SK-N-SH (cell line): ENCODE measurements around the gene ANKRD34A. TPM values are rescaled to one million over a fixed set of nuclear protein-coding genes. Genes with fewer than 3 reads are reported as not detected.
A peak's percentile ranks its signal among the peaks of the same experiment; 100 is the strongest.

Experiments
- CTCF ChIA-PET: fragments of 300-600, 350-600 bp; formaldehyde crosslinking; extraction: SDS; loops from one replicate; lab custom pipeline; 2021; lab: Yijun Ruan, JAX
- POLR2A ChIA-PET: fragments of 350-600 bp; sonication (Branson Sonifier 250); formaldehyde crosslinking; extraction: SDS; loops from one replicate; lab custom pipeline; 2020; ENCODE audit warnings: antibody characterized with exemption, inconsistent platforms; lab: Yijun Ruan, JAX
- DNase-seq: peaks from one replicate; pipeline ENCODE4 v3.0.0; 2012
- H2AFZ ChIP-seq: fragments of 200-600 bp; sonication (generic); 2 replicates; pipeline ENCODE4 v1.8.1; 2016; ENCODE audit warnings: antibody characterized with exemption, mild to moderate bottlenecking, low read depth
- H3F3A ChIP-seq: fragments of 200-600 bp; sonication (generic); replicated peaks from 2 replicates; pipeline ENCODE3; 2016; ENCODE audit warnings: antibody characterized with exemption, mild to moderate bottlenecking; ENCODE audit not compliant: insufficient read depth
- H3K27ac ChIP-seq, 2 experiments: fragments of 200-500 bp in 1 of 2; fragments of 200-600 bp in 1 of 2; sonication (Bioruptor generic) in 1 of 2; sonication (generic), shearing (Covaris generic) in 1 of 2; 2 replicates each; pipeline versions ENCODE4 v1.5.1 to v1.6.1; 2014 to 2016; ENCODE audit warnings: low read depth in 2 of 2, inconsistent platforms in 1 of 2, low read length in 1 of 2, mild to moderate bottlenecking in 1 of 2, mixed read lengths in 1 of 2
- H3K27me3 ChIP-seq: fragments of 200-600 bp; sonication (generic), shearing (Covaris generic); 2 replicates; pipeline ENCODE4 v1.6.1; 2016; ENCODE audit warnings: mixed run types; ENCODE audit not compliant: insufficient read depth
- H3K36me3 ChIP-seq, 2 experiments: fragments of 200-500 bp in 1 of 2; fragments of 200-600 bp in 1 of 2; sonication (Bioruptor generic) in 1 of 2; sonication (generic) in 1 of 2; replicated peaks in 1 of 2; 2 replicates each; pipeline versions ENCODE3 to v1.5.1; 2014 to 2016; ENCODE audit warnings: low read length in 1 of 2, mild to moderate bottlenecking in 1 of 2; ENCODE audit not compliant: insufficient read depth in 2 of 2, control insufficient read depth in 1 of 2
- H3K4me1 ChIP-seq, 2 experiments: fragments of 200-500 bp in 1 of 2; fragments of 200-600 bp in 1 of 2; sonication (Bioruptor generic) in 1 of 2; sonication (generic), shearing (Covaris generic) in 1 of 2; 2 replicates each; pipeline versions ENCODE4 v1.5.1 to v1.6.1; 2014 to 2016; ENCODE audit warnings: low read depth in 1 of 2, low read length in 1 of 2, mixed run types in 1 of 2; ENCODE audit not compliant: insufficient read depth in 2 of 2, control insufficient read depth in 1 of 2
- H3K4me2 ChIP-seq: fragments of 200-600 bp; sonication (generic), shearing (Covaris generic); 2 replicates; pipeline ENCODE4 v1.6.1; 2017; ENCODE audit warnings: mixed run types
- H3K4me3 ChIP-seq, 2 experiments: fragments of 200-500 bp in 1 of 2; fragments of 200-600 bp in 1 of 2; sonication (Bioruptor generic) in 1 of 2; sonication (generic), shearing (Covaris generic) in 1 of 2; 2 replicates each; pipeline versions ENCODE4 v1.5.1 to v1.8.1; 2014 to 2016; ENCODE audit warnings: low read depth in 2 of 2, inconsistent platforms in 1 of 2, low read length in 1 of 2, mild to moderate bottlenecking in 1 of 2, mixed read lengths in 1 of 2, moderate library complexity in 1 of 2
- H3K79me2 ChIP-seq: fragments of 200-600 bp; sonication (generic); 2 replicates; pipeline ENCODE4 v1.8.1; 2017; ENCODE audit warnings: mild to moderate bottlenecking; ENCODE audit not compliant: insufficient read depth
- H3K9ac ChIP-seq: fragments of 200-600 bp; sonication (generic); 2 replicates; pipeline ENCODE4 v1.6.1; 2017; ENCODE audit warnings: mixed run types
- H3K9me2 ChIP-seq: fragments of 200-600 bp; sonication (generic); 2 replicates; pipeline ENCODE4 v1.6.1; 2017; ENCODE audit warnings: mixed run types
- H3K9me3 ChIP-seq: fragments of 200-600 bp; sonication (generic); 2 replicates; pipeline ENCODE4 v1.6.1; 2017; ENCODE audit warnings: mixed run types, mild to moderate bottlenecking, moderate library complexity
- H4K20me1 ChIP-seq: fragments of 200-600 bp; sonication (generic); 2 replicates; pipeline ENCODE4 v1.6.1; 2017; ENCODE audit warnings: mild to moderate bottlenecking, mixed run types; ENCODE audit not compliant: insufficient read depth
- CHD2 ChIP-seq: fragments of 150-350 bp; IDR thresholded peaks from 2 replicates; pipeline ENCODE4 v1.6.1; 2018; ENCODE audit warnings: low read length; ENCODE audit not compliant: partially characterized antibody
- EP300 ChIP-seq, 2 experiments: IDR thresholded peaks; 2 replicates each; pipeline versions ENCODE4 v1.4.0 to v1.6.1; 2012; ENCODE audit warnings: borderline replicate concordance in 1 of 2, low read depth in 1 of 2, low read length in 1 of 2
- EZH2phosphoT487 ChIP-seq: fragments of 200-600 bp; sonication (generic); IDR thresholded peaks from 2 replicates; pipeline ENCODE4 v1.6.1; 2017; ENCODE audit warnings: low read depth, mixed run types, mild to moderate bottlenecking, antibody characterized with exemption, moderate library complexity, borderline replicate concordance
- FOSL2 ChIP-seq: IDR thresholded peaks from 2 replicates; pipeline ENCODE4 v1.4.0; 2012; ENCODE audit warnings: low read depth, mild to moderate bottlenecking, moderate library complexity, borderline replicate concordance
- FOXJ3 ChIP-seq: sonication (generic); formaldehyde crosslinking; IDR thresholded peaks from 2 replicates; pipeline ENCODE4 v1.5.1; 2020; ENCODE audit warnings: mild to moderate bottlenecking, missing genetic modification reagents
- FOXM1 ChIP-seq: IDR thresholded peaks from 2 replicates; pipeline ENCODE4 v1.4.0; 2012; ENCODE audit warnings: low read depth, mild to moderate bottlenecking
- IRF3 ChIP-seq: fragments of 150-350 bp; IDR thresholded peaks from 2 replicates; pipeline ENCODE4 v1.6.1; 2016; ENCODE audit warnings: mild to moderate bottlenecking, low read depth, low read length
- MAX ChIP-seq: IDR thresholded peaks from 2 replicates; pipeline ENCODE4 v1.4.0; 2012; ENCODE audit warnings: low read depth
- POLR2AphosphoS5 ChIP-seq: IDR thresholded peaks from 2 replicates; pipeline ENCODE4 v1.6.1; 2012; ENCODE audit warnings: low read depth, low read length
- SIN3A ChIP-seq: IDR thresholded peaks from 2 replicates; pipeline ENCODE4 v1.6.1; 2012; ENCODE audit warnings: low read depth, mild to moderate bottlenecking, low read length, moderate library complexity, borderline replicate concordance
- TEAD4 ChIP-seq: IDR thresholded peaks from 2 replicates; pipeline ENCODE4 v1.4.0; 2012; ENCODE audit warnings: mild to moderate bottlenecking, borderline replicate concordance; ENCODE audit not compliant: insufficient read depth
- USF1 ChIP-seq: IDR thresholded peaks from 2 replicates; pipeline ENCODE4 v1.4.0; 2012; ENCODE audit warnings: low read depth, borderline replicate concordance
- WGBS: methylation state at CpG from one replicate; pipeline ENCODE4 v1.1.6; 2017; ENCODE audit warnings: low lambda C conversion rate; 5-methylcytosine and 5-hydroxymethylcytosine counted together
- polyA plus RNA-seq, 3 experiments: library from polyadenylated mRNA; depleted of rRNA; stranded (reverse); fragments of >200 nt; gene quantifications; 2 replicates each; pipeline ENCODE4 v1.2.3, GENCODE V29; 2012
- TF ChIP-seq, protein P1 (sequence below): IDR thresholded peaks from 2 replicates; pipeline ENCODE4 v1.6.1; 2012; ENCODE audit warnings: mild to moderate bottlenecking, low read depth, low read length, moderate library complexity

ANKRD34A gene
- polyA plus RNA-seq, 1 of the 3 experiments (the other 2 are of a cell fraction) = 2.6 TPM

- Histone ChIP-seq H3K9me3 (no peaks in the 10 kb centered on the region), H3K4me3 (peak overlapping the region; percentile 64 to 90), H3K27me3 (no peaks in the 10 kb centered on the region), H3K4me2 (peak overlapping the region; percentile 86), H3K27ac (peak overlapping the region in 1 of 2 experiments; percentile 96; a peak in 2 of 4 replicates), H3K4me1 (peaks cover 14 to 45% of the 10 kb centered on the region in 2 experiments; a peak in 3 of 4 replicates), H2AFZ (no peak overlapping the region), H3K9ac (peak overlapping the region; percentile 90), H3K36me3 (peaks cover 29 to 33% of the 10 kb centered on the region in 2 experiments), H4K20me1 (peaks cover 38% of the 10 kb centered on the region), H3K9me2 (no peaks in the 10 kb centered on the region), H3K79me2 (peaks cover 36% of the 10 kb centered on the region), H3F3A (peaks cover 21% of the 10 kb centered on the region)
- DNase-seq = no peak
- TF ChIP-seq FOXJ3 (CRISPR knock-in tag) (no peak), IRF3 (no peak), CHD2 (no peak), EZH2phosphoT487 (no peak), FOSL2 (no peak), POLR2AphosphoS5 (no peak)
- WGBS = 23% methylated on average over 8 of the region's 8 CpGs
- ChIA-PET POLR2A (no interaction called here), CTCF (interaction anchor here (1.1 to 4.2 kb wide), 6 partner anchors 11 to 150 kb away, joined by 3 to 40 read pairs (median 4); partner anchors contain the start of gene NUDT17)
Observed at GRCh38 chr1:145995148-145995881, 30.9 kb upstream of the ANKRD34A start.

GRCh38 chr1:145994391-145995120 lies 30.2 kb upstream of the ANKRD34A start:
- peaks cover 29 to 33% of the 10 kb centered on the region in 2 experiments for H3K36me3 ChIP-seq
- no peak for DNase-seq
- no peak overlapping the region for H2AFZ ChIP-seq
- H3K27me3 ChIP-seq = no peaks in the 10 kb centered on the region
- H4K20me1 ChIP-seq = peaks cover 38% of the 10 kb centered on the region
- H3K27ac ChIP-seq = peak overlapping the region in 1 of 2 experiments; percentile 8; a peak in 1 of 4 replicates
- H3K9me2 ChIP-seq = no peaks in the 10 kb centered on the region
- 61% methylated on average over 10 of the region's 10 CpGs for WGBS
- H3K4me1 ChIP-seq = peaks cover 14 to 44% of the 10 kb centered on the region in 2 experiments; a peak in 3 of 4 replicates
- no peaks in the 10 kb centered on the region for H3K9me3 ChIP-seq
- ChIA-PET POLR2A (no interaction called here), CTCF (interaction anchor here (1.2 to 10.6 kb wide), 7 partner anchors 12 to 149 kb away, joined by 4 to 99 read pairs (median 10); partner anchors contain the start of gene NUDT17)
- peak overlapping the region; percentile 90 for H3K9ac ChIP-seq
- peaks cover 23% of the 10 kb centered on the region for H3F3A ChIP-seq
- peak overlapping the region; percentile 86 for H3K4me2 ChIP-seq
- H3K4me3 ChIP-seq = peak overlapping the region; percentile 64 to 90
- no peak for TF ChIP-seq MAX
- TF ChIP-seq USF1 = no peak
- TF ChIP-seq SIN3A = no peak
- no peak for TF ChIP-seq FOXM1
- no peak for TF ChIP-seq TEAD4
- no peak for TF ChIP-seq FOXJ3 (CRISPR knock-in tag)
- TF ChIP-seq EP300 (IDR thresholded peaks at IDR 0.05; ENCODE audit: borderline replicate concordance in 1 of 2, low read depth in 1 of 2, low read length in 1 of 2) = no peak
- TF ChIP-seq, protein P1, sequence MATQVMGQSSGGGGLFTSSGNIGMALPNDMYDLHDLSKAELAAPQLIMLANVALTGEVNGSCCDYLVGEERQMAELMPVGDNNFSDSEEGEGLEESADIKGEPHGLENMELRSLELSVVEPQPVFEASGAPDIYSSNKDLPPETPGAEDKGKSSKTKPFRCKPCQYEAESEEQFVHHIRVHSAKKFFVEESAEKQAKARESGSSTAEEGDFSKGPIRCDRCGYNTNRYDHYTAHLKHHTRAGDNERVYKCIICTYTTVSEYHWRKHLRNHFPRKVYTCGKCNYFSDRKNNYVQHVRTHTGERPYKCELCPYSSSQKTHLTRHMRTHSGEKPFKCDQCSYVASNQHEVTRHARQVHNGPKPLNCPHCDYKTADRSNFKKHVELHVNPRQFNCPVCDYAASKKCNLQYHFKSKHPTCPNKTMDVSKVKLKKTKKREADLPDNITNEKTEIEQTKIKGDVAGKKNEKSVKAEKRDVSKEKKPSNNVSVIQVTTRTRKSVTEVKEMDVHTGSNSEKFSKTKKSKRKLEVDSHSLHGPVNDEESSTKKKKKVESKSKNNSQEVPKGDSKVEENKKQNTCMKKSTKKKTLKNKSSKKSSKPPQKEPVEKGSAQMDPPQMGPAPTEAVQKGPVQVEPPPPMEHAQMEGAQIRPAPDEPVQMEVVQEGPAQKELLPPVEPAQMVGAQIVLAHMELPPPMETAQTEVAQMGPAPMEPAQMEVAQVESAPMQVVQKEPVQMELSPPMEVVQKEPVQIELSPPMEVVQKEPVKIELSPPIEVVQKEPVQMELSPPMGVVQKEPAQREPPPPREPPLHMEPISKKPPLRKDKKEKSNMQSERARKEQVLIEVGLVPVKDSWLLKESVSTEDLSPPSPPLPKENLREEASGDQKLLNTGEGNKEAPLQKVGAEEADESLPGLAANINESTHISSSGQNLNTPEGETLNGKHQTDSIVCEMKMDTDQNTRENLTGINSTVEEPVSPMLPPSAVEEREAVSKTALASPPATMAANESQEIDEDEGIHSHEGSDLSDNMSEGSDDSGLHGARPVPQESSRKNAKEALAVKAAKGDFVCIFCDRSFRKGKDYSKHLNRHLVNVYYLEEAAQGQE = no peak
- H3K79me2 ChIP-seq = peaks cover 36% of the 10 kb centered on the region
